Astrocyte (in vitro differentiated cells and primary cell): ENCODE data around the gene FETUB.

Experiments used
- CTCF ChIP-seq: IDR thresholded peaks from 2 replicates; pipeline ENCODE4 v1.5.1; 2011; ENCODE audit warnings: low read depth, mild to moderate bottlenecking, inconsistent platforms, low read length, moderate library complexity; ENCODE audit not compliant: insufficient read depth
- EZH2 ChIP-seq: IDR thresholded peaks from 2 replicates; pipeline ENCODE4 v1.6.1; 2012; ENCODE audit warnings: mild to moderate bottlenecking, low read length, inconsistent platforms; ENCODE audit not compliant: insufficient read depth

GRCh38 chr3:186593862-186594261 is 46.3 kb upstream of the FETUB start:
- TF ChIP-seq CTCF (no peak), EZH2 (no peak)
